GM06990 (cell line): ENCODE measurements around the gene ATG4D.
"Not testable (repeated sequence)": the region's sequence is repeated elsewhere in the genome, so short reads cannot be mapped to it uniquely, and the experiment has no call there.

Source experiments
- DNase-seq: peaks from one replicate; pipeline ENCODE4 v3.0.0-alpha.2; 2011; ENCODE audit not compliant: insufficient read length; ENCODE audit errors: extremely low read depth
- H3K27me3 ChIP-seq: replicated peaks from 2 replicates; pipeline ENCODE4 v1.6.0; 2011; ENCODE audit warnings: low read length; ENCODE audit not compliant: control insufficient read depth, insufficient read depth
- H3K36me3 ChIP-seq: 2 replicates; pipeline ENCODE4 v1.5.1; 2011; ENCODE audit warnings: low read length; ENCODE audit not compliant: control insufficient read depth, insufficient read depth
- H3K4me3 ChIP-seq: replicated peaks from 2 replicates; pipeline ENCODE4 v1.5.1; 2011; ENCODE audit warnings: low read depth, mild to moderate bottlenecking, control low read depth, low read length
- CTCF ChIP-seq: IDR thresholded peaks from 2 replicates; pipeline ENCODE4 v1.5.1; 2011; ENCODE audit warnings: low read length, control low read depth, mild to moderate bottlenecking, inconsistent platforms; ENCODE audit not compliant: insufficient read depth, poor library complexity, severe bottlenecking

ATG4D gene

GRCh38 chr19:10535613-10536012 is 8.1 kb upstream of the ATG4D start:
- TF ChIP-seq CTCF = no peak
- DNase-seq = no peak
- Histone ChIP-seq H3K27me3 (no peaks in the 10 kb centered on the region), H3K4me3 (no peak overlapping the region), H3K36me3 (no peaks in the 10 kb centered on the region)

GRCh38 chr19:10537668-10538067 is 6.0 kb upstream of the ATG4D start:
- TF ChIP-seq CTCF = no peak
- no peak for DNase-seq

GRCh38 chr19:10538204-10538983 is 5.3 kb upstream of the ATG4D start:
- DNase-seq = no peak
- Histone ChIP-seq H3K27me3 (no peaks in the 10 kb centered on the region; the same call in 1 of the 2 replicates), H3K4me3 (no peak overlapping the region), H3K36me3 (no peaks in the 10 kb centered on the region)
- TF ChIP-seq CTCF = no peak

More at GRCh38 chr19:10537668-10538067, 6.0 kb upstream of the ATG4D start:
- Histone ChIP-seq H3K27me3 (no peaks in the 10 kb centered on the region; the same call in 1 of the 2 replicates), H3K36me3 (no peaks in the 10 kb centered on the region), H3K4me3 (no peak overlapping the region)

GRCh38 chr19:10539016-10539415 is 4.7 kb upstream of the ATG4D start:
- not testable (repeated sequence) for H3K4me3 ChIP-seq, H3K27me3 ChIP-seq, H3K36me3 ChIP-seq, DNase-seq

GRCh38 chr19:10543059-10543419 is 665 bp upstream of the ATG4D start:
- no peak overlapping the region; the same call in 1 of the 2 replicates for H3K4me3 ChIP-seq
- no peak for DNase-seq
- TF ChIP-seq CTCF = no peak
- peaks cover 8% of the 10 kb centered on the region for H3K36me3 ChIP-seq
- no peaks in the 10 kb centered on the region; the same call in 1 of the 2 replicates for H3K27me3 ChIP-seq

GRCh38 chr19:10544242-10544752 is 593 bp downstream of the ATG4D start:
- DNase-seq = no peak
- peaks cover 11% of the 10 kb centered on the region for H3K36me3 ChIP-seq
- no peaks in the 10 kb centered on the region; the same call in 1 of the 2 replicates for H3K27me3 ChIP-seq
- H3K4me3 ChIP-seq = peak overlapping the region; percentile 85
- TF ChIP-seq CTCF = no peak
